Stimulated activated CD8-positive, alpha-beta memory T cell treated with anti-CD3 and anti-CD28 coated beads, Interleukin-15, amount 100 ng/mL, for 48 hours (primary cell): Measurements from ENCODE around the gene TJP1.

Experiments used
- DNase-seq, 2 donors: peaks; one replicate each; pipeline ENCODE4 v3.0.0-alpha.2; 2020; ENCODE audit warnings: low read depth in 2 of 2

TJP1 gene

GRCh38 chr15:29822100-29822683 lies at the start of gene TJP1:
Gene TJP1 (minus strand): TSS chr15:29822468. CDS start chr15:29822028, 440 bp downstream.
- DNase-seq, result no peak

GRCh38 chr15:29871401-29871800 lies 49.1 kb upstream of the TJP1 start:
- DNase-seq, result no peak

- DNase-seq, result no peak
These were observed 48.4 kb upstream of the TJP1 start for GRCh38 chr15:29870495-29871151.

- DNase-seq, result no peak
These were observed 45.2 kb upstream of the TJP1 start for GRCh38 chr15:29867241-29868000.

DNA sequence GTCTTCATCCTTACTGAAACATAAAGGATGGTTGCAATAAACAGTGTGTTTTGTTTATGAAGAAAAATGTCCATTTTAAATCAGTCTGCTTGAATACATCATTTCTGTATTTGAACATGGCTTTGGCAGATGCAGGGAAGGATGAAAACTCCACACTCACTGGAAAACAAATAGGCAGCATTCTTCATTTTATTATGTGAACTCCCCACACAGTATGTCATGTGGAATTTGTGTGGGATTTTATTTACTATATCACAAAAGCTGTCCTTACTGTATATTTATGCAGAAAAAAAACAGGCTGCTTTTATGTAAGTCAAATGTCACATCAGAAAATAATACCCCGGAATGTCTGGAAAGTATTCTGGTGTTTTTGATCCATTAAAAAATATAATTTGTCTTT lies 44.1 kb upstream of the TJP1 start:
- no peak for DNase-seq

DNA sequence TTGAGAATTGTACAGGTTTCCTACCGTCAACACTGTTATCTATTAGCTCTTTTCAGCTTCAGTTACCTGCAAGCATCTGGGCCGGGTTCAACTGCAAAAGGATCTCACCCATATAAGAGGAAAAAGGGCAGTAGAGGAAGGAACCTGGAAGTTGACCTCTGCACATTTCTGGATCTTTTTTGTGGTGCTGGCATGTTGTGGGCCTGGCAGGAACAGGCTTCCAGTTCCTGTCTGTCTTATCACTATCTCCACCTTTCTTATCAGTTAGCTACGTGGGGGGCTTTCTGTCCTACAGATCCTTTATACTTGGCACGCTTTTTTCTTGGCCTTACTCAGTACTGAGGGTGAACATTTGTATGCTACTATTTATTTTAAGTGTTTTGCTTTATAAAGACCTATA lies 42.2 kb upstream of the TJP1 start:
- DNase-seq, result no peak

DNA sequence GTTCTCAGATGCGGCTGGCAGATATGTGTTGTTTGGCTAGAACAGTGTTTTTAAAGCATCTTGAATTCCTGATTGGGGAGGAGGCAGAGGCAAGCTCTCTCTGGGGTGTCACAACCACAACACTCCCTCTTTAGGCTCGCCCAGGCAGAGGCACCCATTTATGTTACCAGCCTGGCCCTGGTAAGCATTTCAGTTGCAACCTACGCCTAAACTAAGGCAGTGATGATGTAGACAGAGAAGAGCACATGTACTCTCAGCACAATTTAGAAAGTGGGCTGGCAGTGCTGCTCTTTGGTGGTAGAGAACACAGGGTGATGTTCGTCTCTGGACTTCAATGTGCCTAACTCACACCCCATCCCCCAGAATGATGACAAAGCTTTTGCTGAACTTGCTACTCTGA lies 41.2 kb upstream of the TJP1 start:
- DNase-seq, result no peak

DNA sequence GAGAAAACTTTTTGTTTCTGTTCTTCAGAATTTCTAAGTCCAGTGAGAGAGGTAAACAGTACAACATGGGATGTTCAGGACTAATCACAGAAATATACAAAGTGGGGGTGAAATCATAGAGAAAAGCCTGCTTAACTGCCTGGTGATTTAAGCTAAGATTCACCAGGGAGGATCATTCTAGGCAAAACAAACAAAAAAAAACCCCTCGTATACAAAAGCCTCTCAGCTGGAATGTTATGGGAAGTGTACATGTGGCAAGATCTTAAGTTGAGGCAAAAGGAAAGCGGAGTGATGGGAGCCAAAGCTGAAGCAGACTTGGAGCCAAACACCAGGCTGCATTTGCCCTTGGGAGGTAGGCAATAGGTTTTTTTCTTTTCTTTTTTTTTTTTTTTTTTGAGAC lies 40.0 kb upstream of the TJP1 start:
- no peak for DNase-seq

DNA sequence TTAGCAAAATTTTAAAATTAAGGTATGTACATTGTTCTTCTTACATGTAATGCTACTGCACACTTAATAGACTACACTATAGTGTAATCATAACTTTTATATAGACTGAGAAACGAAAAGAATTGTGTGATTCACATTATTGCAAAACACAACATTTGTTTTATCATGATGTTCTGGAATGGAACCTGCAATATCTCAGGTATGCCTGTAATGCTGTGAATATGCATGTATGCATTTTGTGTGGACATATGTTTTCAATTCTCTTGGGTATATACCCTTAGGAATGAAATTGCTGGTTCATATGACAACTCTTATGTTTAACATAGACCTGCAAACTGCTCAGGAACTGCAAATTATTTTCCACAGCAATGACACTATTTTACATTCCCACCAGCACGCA lies 38.6 kb upstream of the TJP1 start:
- DNase-seq, result no peak

DNA sequence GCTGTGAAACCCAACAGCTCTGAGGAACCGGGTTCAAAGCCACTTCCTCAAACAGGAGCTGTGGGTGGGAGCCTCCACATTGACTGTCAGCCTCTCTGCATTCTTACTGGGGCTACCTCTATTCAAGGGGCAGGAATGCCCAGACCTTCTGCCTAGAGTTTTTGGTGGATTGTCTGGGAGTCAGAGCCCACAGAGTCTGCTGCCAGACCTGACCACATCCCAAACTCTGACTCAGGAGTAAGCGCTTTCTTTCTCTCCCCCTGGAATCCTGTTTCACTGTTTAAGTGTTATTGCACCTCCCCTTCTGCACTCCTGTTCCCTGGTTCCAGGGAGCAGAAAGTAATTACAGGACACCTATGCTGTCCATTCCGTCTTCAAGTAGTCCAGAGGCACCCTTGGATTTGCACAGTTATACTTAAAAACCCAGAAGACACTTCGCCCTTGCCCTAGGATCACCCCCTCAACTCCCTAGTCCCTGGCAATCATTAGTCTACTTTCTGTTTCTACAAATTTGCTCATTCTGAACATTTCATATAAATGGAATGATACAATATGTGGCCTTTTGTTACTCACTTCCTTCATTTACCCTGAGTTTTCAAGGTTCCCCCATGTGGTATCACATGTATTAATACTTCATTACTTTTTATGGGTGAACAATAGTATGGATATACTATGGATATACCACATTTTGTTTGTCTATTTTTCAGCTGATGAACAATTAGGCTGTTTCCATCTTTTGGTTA lies 37.9 kb upstream of the TJP1 start:
- DNase-seq, result no peak

- no peak for DNase-seq
These were observed 37.0 kb upstream of the TJP1 start for GRCh38 chr15:29859293-29859692.

GRCh38 chr15:29857221-29857789 lies 35.0 kb upstream of the TJP1 start:
- no peak for DNase-seq

GRCh38 chr15:29854413-29854812 lies 32.1 kb upstream of the TJP1 start:
- no peak for DNase-seq

DNA sequence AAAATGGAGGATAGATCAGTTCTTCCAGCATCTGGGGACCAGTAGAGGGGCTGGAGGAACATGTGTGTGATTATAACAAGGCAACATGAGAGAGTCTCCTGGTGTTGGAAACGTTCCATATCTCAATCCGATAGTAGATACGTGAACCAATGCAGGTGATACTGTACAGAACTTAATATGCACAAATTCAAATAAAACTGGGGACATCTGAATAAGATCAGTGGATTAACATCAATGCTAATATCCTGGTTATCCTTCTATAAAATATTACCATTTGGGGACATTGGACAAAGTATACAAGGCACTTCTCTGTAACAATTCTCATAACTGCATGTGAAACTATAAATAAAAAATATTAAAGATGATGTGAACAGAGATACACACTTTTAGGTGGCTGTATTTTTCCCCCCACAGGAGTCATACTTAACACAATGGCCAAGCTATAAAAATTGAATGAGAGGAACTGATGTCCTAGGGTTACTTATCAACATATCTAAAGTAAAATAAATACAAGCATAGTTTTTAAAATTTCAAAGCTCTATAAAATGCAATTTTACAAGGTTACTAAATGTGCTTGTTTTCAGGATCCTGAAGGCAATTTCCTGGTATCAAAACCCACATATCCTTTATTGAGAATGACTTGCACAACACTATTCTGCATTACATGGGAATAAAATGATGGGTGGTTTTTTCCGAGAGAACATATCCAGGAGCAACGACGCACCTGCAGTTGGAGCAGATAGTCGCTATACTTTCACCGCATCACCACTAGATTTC lies 31.1 kb upstream of the TJP1 start:
- DNase-seq, result no peak

- no peak for DNase-seq
These were observed 29.9 kb upstream of the TJP1 start for GRCh38 chr15:29852201-29852600.

- DNase-seq, result no peak
These were observed 27.4 kb upstream of the TJP1 start for GRCh38 chr15:29849716-29850115.

GRCh38 chr15:29849218-29849617 lies 26.9 kb upstream of the TJP1 start:
- no peak for DNase-seq

DNA sequence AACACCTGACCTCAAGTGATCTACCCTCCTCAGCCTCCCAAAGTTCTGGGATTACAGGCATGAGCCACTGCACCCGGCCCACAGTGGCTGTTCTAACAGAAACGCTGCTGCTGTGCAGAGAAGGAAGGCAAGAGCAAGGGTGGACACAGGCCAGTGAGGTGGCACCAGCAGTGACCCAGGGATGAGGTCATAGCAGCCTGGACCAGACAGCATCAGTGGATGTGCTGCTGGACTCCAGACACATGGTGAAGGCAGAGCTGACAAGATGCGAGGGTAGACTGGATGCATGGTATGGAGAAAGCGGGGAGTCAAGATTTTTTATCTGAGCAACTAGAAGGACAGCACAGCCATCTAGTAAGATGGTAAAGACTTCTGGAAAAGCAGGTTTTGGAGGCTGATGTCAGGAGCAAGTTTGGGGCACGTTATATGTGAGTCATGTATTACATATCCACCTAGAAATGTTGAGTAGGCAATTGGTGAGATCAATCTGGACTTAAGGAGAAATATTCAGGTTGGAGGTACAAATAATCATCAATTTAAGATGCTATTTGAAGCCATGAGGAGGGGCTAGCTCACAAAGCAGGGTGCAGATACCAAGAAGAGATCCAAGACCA lies 22.1 kb upstream of the TJP1 start:
- no peak for DNase-seq

GRCh38 chr15:29842290-29842689 lies 20.0 kb upstream of the TJP1 start:
- no peak for DNase-seq

DNA sequence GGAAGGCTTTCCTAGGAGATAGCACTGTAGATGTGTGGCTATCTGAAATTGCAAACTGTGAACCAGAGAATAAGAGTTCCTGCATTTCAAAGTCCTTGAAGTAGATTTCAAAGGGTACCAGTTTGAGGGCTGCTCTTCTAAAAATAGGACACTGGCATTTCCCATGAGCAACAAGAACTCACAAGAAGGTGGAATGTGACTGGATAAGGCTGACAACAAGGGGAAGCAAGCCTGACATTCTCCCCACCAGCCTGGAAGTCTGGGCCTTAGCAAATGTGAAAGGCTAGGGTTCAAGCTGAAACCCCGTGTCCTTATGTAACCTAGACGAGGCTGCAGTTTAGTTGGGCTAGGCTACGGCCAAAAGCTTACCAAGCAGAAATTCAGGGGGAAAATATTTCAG lies 18.7 kb upstream of the TJP1 start:
- DNase-seq, result no peak

GRCh38 chr15:29840054-29840453 lies 17.8 kb upstream of the TJP1 start:
- DNase-seq, result no peak
